Retina (tissue), 1 donor: ENCODE results near the gene SCAPER.
A peak's percentile ranks its signal among the peaks of the same experiment; 100 is the strongest.
"Not testable (repeated sequence)": the region's sequence is repeated elsewhere in the genome, so short reads cannot be mapped to it uniquely, and the experiment has no call there.

Experiments
- DNase-seq: peaks from one replicate; pipeline ENCODE4 v3.0.0-alpha.2; 2016

Gene SCAPER

GRCh38 chr15:76860201-76860600 lies 44.9 kb downstream of the SCAPER start:
- no peak for DNase-seq

GRCh38 chr15:76850367-76850766 lies 54.8 kb downstream of the SCAPER start:
- DNase-seq: not testable (repeated sequence)

- no peak for DNase-seq
These were observed 58.4 kb downstream of the SCAPER start for GRCh38 chr15:76846782-76847181.

- DNase-seq: no peak
These were observed 61.0 kb downstream of the SCAPER start for GRCh38 chr15:76844096-76844495.

- DNase-seq: no peak
These were observed 61.9 kb downstream of the SCAPER start for GRCh38 chr15:76843269-76843668.

GRCh38 chr15:76840830-76841460 lies 64.2 kb downstream of the SCAPER start:
- DNase-seq: peak; percentile 11

- no peak for DNase-seq
These were observed 66.0 kb downstream of the SCAPER start for GRCh38 chr15:76839173-76839572.

GRCh38 chr15:76837474-76837873 lies 67.7 kb downstream of the SCAPER start:
- no peak for DNase-seq

GRCh38 chr15:76829939-76830338 lies 75.2 kb downstream of the SCAPER start:
- no peak for DNase-seq

GRCh38 chr15:76823890-76824289 lies 81.2 kb downstream of the SCAPER start:
- DNase-seq: no peak

GRCh38 chr15:76823303-76823702 lies 81.8 kb downstream of the SCAPER start:
- DNase-seq: no peak

GRCh38 chr15:76818926-76819325 lies 86.2 kb downstream of the SCAPER start:
- DNase-seq: not testable (repeated sequence)

- no peak for DNase-seq
These were observed 89.7 kb downstream of the SCAPER start for GRCh38 chr15:76815421-76815820.

GRCh38 chr15:76812381-76812780 lies 92.8 kb downstream of the SCAPER start:
- no peak for DNase-seq

- no peak for DNase-seq
These were observed 95.6 kb downstream of the SCAPER start for GRCh38 chr15:76809412-76810103.

GRCh38 chr15:76803049-76803571 lies 102.0 kb downstream of the SCAPER start:
- no peak for DNase-seq

GRCh38 chr15:76802411-76802810 lies 102.7 kb downstream of the SCAPER start:
- no peak for DNase-seq

GRCh38 chr15:76799760-76800159 lies 105.4 kb downstream of the SCAPER start:
- no peak for DNase-seq

GRCh38 chr15:76795217-76795616 lies 109.9 kb downstream of the SCAPER start:
- no peak for DNase-seq

- DNase-seq: no peak
These were observed 112.0 kb downstream of the SCAPER start for GRCh38 chr15:76793162-76793561.

- no peak for DNase-seq
These were observed 113.6 kb downstream of the SCAPER start for GRCh38 chr15:76791511-76791910.

GRCh38 chr15:76787273-76787672 lies 117.9 kb downstream of the SCAPER start:
- DNase-seq: no peak

- DNase-seq: no peak
These were observed 128.2 kb downstream of the SCAPER start for GRCh38 chr15:76776969-76777368.

GRCh38 chr15:76776480-76776879 lies 128.7 kb downstream of the SCAPER start:
- no peak for DNase-seq

- DNase-seq: no peak
These were observed 131.9 kb downstream of the SCAPER start for GRCh38 chr15:76773234-76773633.
